Left colon (tissue), 2 donors: ENCODE data around the gene RPP14. TPM values are rescaled to one million over a fixed set of nuclear protein-coding genes. Genes with fewer than 3 reads are reported as not detected.
"Not testable (repeated sequence)": the region's sequence is repeated elsewhere in the genome, so short reads cannot be mapped to it uniquely, and the experiment has no call there.

Experiments used
- ATAC-seq: fragments of 200-7000 bp; cut with Tn5 transposase; one replicate; pipeline ENCODE4 v1.9.1; 2020; ENCODE audit warnings: mild to moderate bottlenecking, moderate library complexity
- DNase-seq, 2 donors: peaks; one replicate each; pipeline ENCODE4 v3.0.0-alpha.2; 2020
- intact Hi-C, 2 donors: fragments of 100-400 bp; cut with DNase I in 1 of 2; cut with micrococcal nuclease in 1 of 2; formaldehyde crosslinking; loops; one replicate each; pipeline versions ENCODE4 v1.11.2 to v1.14.0; 2022; cut with DNase I, micrococcal nuclease
- total RNA-seq, 2 donors: library from RNA; stranded (reverse); fragmentation: NEBNext Ultra II Directional; extraction: Animal tissue kit (Norgen Biotek cat#: 25700); gene quantifications; one replicate each; pipeline ENCODE4 v1.2.1, GENCODE V29; 2021
- donor health status: DM: no; HTN: no; CAD: no.
- donor health status: DM: yes; HTN: yes; CAD: no.

The RPP14 gene
- total RNA-seq, 2 donors from 2014 or later, result 19.9 to 21.3 TPM

- ATAC-seq (peak; percentile 10), DNase-seq (no peak)
- intact Hi-C loops, result loop anchor here in 1 of 2 donors (5.0 kb wide), 1 partner anchor 88 kb away; no protein-coding TSS in a partner anchor
Measured at GRCh38 chr3:58324391-58325390, 18.6 kb downstream of the RPP14 start.

- ATAC-seq (peak; percentile 85), DNase-seq (no peak)
Measured at GRCh38 chr3:58325525-58325992, 19.5 kb downstream of the RPP14 start.

GRCh38 chr3:58326267-58326900 lies 20.3 kb downstream of the RPP14 start:
- no peak for ATAC-seq
- no peak for DNase-seq
- intact Hi-C loops, result no loop called here

More at GRCh38 chr3:58325525-58325992, 19.5 kb downstream of the RPP14 start:
- intact Hi-C loops, result no loop called here

- intact Hi-C loops, result no loop called here
- ATAC-seq, result no peak
- no peak for DNase-seq
Measured at GRCh38 chr3:58329150-58329921, 23.3 kb downstream of the RPP14 start.

GRCh38 chr3:58329922-58330413 lies 23.9 kb downstream of the RPP14 start:
- ATAC-seq, result no peak
- intact Hi-C loops, result loop anchor here in 1 of 2 donors (5.0 kb wide), 1 partner anchor 162 kb away; the partner anchor contains the start of gene KCTD6
- no peak for DNase-seq

GRCh38 chr3:58331593-58332152 lies 25.6 kb downstream of the RPP14 start:
- ATAC-seq (no peak), DNase-seq (no peak)
- intact Hi-C loops, result loop anchor here in 1 of 2 donors (5.0 kb wide), 1 partner anchor 161 kb away; the partner anchor contains the start of gene KCTD6

- ATAC-seq, result peak; percentile 95
- intact Hi-C loops, result loop anchor here in 1 of 2 donors (5.0 kb wide), 1 partner anchor 160 kb away; the partner anchor contains the start of gene KCTD6
Measured at GRCh38 chr3:58332575-58333188, 26.6 kb downstream of the RPP14 start, which contains the start of gene PXK. TSS of gene PXK (plus strand) at chr3:58332892. CDS start at chr3:58332989, 97 bp downstream.

GRCh38 chr3:58333206-58334012 lies 27.4 kb downstream of the RPP14 start:
- ATAC-seq (peak; percentile 54), DNase-seq (peak; percentile 34 to 45)
- intact Hi-C loops, result loop anchor here in 1 of 2 donors (5.0 kb wide), 1 partner anchor 159 kb away; the partner anchor contains the start of gene KCTD6

More at GRCh38 chr3:58332575-58333188, 26.6 kb downstream of the RPP14 start, which contains the start of gene PXK:
- peak; percentile 69 to 88 for DNase-seq

GRCh38 chr3:58334013-58334321 lies 27.9 kb downstream of the RPP14 start:
- DNase-seq, result no peak
- intact Hi-C loops, result loop anchor here in 1 of 2 donors (5.0 kb wide), 1 partner anchor 158 kb away; the partner anchor contains the start of gene KCTD6
- ATAC-seq, result no peak

GRCh38 chr3:58334506-58334884 lies 28.4 kb downstream of the RPP14 start:
- intact Hi-C loops, result loop anchor here in 1 of 2 donors (5.0 kb wide), 1 partner anchor 158 kb away; the partner anchor contains the start of gene KCTD6
- ATAC-seq (no peak), DNase-seq (no peak)

GRCh38 chr3:58335652-58335947 lies 29.6 kb downstream of the RPP14 start:
- no peak for DNase-seq
- intact Hi-C loops, result no loop called here
- no peak for ATAC-seq

- intact Hi-C loops, result no loop called here
- DNase-seq (no peak), ATAC-seq (no peak)
Measured at GRCh38 chr3:58336135-58336882, 30.3 kb downstream of the RPP14 start.

- ATAC-seq, result no peak
- DNase-seq, result no peak
- intact Hi-C loops, result no loop called here
Measured at GRCh38 chr3:58337190-58337589, 31.1 kb downstream of the RPP14 start.

- DNase-seq, ATAC-seq, intact Hi-C loops: not testable (repeated sequence)
Measured at GRCh38 chr3:58339146-58339545, 33.1 kb downstream of the RPP14 start.

GRCh38 chr3:58340594-58341244 lies 34.7 kb downstream of the RPP14 start:
- intact Hi-C loops, result no loop called here
- no peak for DNase-seq
- ATAC-seq, result no peak

GRCh38 chr3:58341376-58341775 lies 35.3 kb downstream of the RPP14 start:
- ATAC-seq, result no peak
- DNase-seq, result no peak
- intact Hi-C loops, result no loop called here
